CD4-positive, alpha-beta T cell treated with Interleukin-4 for 4 hours (primary cell): Measurements from ENCODE around the gene SST.
"Not testable (repeated sequence)": the region's sequence is repeated elsewhere in the genome, so short reads cannot be mapped to it uniquely, and the experiment has no call there.

ENCODE experiments used
- DNase-seq: peaks from one replicate; pipeline ENCODE4 v3.0.0-alpha.2; 2020

The SST gene

GRCh38 chr3:187681756-187682155 is 11.6 kb upstream of the SST start:
- not testable (repeated sequence) for DNase-seq

- peak; percentile 58 for DNase-seq
These were observed 9.6 kb upstream of the SST start for GRCh38 chr3:187679638-187680396.

DNA sequence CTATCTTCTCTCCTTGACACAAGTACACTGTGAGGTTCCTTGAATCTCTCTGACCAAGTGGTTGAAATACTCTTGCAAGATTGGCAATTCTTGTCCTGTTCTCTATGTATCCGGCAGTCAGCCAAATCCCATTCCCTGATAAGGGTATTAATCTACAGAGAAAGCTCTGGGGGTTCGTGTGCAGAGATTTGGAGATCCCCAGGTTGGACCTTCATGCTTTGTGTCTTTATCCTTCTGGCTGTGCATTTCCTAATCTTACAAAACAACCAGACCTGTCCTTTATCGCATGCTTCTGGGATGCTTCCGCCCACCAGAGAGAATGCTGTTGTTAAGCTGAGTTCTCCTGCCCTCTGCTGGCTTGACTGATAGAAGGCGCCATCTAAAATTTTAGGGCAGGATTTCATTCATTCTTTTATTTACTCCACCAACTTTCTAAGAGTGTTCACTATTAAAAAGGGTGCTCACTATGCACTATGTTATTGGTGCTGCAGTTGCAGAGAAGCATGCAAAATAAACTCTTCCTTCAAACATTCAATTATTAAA is 8.6 kb upstream of the SST start:
- DNase-seq, result peak; percentile 15

- no peak for DNase-seq
These were observed 7.4 kb upstream of the SST start for GRCh38 chr3:187677604-187678003.

DNA sequence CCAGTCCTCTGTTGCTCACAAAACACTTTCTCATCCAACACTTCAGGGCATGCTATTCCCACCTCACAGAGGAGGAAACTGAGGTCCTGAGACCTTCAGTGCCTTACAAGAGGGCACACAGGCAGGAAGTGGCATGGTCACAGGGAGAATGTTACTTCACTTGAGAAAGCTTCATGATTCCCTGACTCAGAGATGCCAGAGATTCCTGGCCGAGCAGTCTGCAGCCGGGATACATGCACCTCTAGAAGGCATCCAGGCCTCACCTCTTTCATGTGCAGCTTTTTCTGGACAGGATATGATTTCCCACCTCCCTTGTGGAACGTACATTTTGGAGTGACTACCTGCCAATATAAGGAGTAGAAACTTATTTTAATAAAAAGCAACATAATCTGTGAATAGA is 2.8 kb upstream of the SST start:
- no peak for DNase-seq

DNA sequence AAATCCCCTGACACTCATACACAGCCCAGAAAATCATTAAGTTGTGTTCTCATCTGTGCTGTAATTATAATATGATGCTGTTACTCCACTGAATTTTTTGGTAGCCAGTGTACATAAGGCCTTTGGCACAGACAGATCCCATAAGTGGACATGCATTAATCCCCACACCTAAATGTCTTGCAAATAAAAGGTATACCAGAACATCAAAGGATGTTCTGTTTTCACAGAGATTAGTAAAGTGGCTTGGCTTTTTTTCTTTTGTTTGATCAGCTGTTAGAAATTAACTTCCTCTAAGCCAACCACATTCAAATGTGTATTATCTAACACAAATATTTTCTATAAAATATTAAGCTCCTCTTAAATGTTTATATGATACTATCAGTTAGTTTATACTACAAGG is 2.7 kb downstream of the SST start:
- no peak for DNase-seq

DNA sequence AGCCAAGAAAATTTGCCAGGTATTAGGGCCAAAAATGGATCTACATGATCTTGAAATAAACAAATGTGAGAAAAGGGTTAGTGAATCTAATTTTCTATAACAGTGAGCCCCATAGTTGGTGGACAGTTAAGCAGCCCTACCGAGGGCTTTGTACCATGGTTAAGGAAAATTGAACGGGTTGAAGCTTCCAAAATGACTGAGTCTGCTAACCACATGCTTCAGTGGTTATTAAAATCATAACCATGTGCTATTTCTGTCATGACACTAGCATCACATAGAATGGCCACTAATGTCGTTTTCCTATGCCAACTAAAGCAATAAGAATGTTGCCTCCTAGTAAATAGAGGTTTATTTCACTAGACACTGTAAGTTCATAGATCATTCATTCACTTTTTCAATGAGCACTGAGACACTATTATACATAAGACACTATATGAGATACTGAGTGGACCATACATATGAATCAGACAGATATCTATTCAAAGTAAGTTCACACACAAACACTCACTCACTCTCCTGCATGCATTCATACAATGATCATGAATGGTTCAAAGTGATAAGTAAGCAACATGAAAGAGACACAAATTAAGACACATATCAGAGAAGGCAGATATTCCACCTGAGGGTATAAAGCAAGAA is 4.3 kb downstream of the SST start:
- no peak for DNase-seq

GRCh38 chr3:187665010-187665409 is 5.2 kb downstream of the SST start:
- DNase-seq, result no peak

GRCh38 chr3:187662848-187663409 is 7.3 kb downstream of the SST start:
- DNase-seq, result peak; percentile 7

GRCh38 chr3:187661267-187661666 is 8.9 kb downstream of the SST start:
- no peak for DNase-seq

- no peak for DNase-seq
These were observed 18.9 kb downstream of the SST start for GRCh38 chr3:187651282-187651681.

- no peak for DNase-seq
These were observed 22.0 kb downstream of the SST start for GRCh38 chr3:187648177-187648576.

DNA sequence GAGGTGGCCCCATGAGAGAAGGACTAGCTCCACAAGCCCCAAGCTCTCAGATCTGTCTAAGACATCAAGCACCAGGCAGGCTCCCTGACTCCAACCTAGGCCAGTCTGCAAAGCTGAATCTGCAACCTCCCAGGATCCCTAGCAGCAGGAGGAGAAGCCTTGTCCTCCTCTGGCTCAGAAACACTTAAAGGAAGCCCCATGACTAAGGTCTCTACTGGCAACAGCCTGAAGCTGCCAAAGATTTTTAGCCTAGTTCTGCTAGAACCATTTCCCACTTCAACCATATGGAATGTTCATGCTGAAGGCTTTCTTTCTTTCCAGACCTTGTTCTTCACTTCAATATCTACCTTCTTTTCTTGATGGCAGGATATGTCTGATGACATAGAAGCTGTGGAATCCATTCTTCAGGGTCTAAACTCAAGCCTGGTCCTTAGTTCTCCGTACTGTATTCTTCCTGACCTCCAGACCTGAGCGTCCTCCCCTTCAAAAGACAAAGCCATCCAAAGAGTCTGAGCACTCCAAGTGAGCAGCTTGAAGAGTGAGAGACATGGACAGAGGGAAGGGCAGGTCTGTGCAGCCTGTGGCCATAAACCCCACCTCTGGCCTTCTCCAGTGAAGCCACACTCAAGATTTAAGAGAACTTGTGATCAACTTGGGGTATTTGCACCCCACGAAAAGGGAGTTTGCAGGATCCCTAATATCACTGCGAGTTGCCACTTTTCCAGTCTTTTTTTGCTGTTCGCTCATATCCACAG is 23.1 kb downstream of the SST start:
- no peak for DNase-seq

GRCh38 chr3:187645379-187645778 is 24.8 kb downstream of the SST start:
- DNase-seq, result not testable (repeated sequence)

GRCh38 chr3:187642861-187643260 is 27.3 kb downstream of the SST start:
- no peak for DNase-seq

GRCh38 chr3:187641320-187642016 is 28.7 kb downstream of the SST start:
- DNase-seq, result no peak

DNA sequence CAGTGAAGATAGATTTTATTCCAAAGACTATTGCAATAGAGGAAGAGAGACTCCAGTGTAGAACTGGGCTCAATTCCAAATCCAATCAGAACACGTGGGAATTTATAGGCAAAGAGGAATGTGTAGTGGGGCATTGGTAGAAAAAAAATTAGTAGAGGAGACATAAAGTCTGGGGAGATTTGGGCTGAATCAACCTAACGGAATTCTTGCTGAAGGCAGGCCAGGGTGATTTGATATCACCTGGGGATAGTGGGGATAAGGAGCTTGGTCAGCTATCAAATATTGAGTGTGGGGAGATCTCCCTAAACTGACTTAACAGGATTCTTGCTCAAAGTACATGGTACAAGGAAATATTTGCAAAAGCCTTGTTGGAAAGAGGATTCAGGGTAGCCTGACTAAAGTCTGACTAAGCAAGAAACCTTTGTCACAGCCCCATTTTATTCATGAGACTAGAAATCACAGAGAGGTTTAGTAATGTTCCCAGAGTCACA is 29.6 kb downstream of the SST start:
- DNase-seq, result no peak

- DNase-seq, result no peak
These were observed 30.1 kb downstream of the SST start for GRCh38 chr3:187639927-187640568.

DNA sequence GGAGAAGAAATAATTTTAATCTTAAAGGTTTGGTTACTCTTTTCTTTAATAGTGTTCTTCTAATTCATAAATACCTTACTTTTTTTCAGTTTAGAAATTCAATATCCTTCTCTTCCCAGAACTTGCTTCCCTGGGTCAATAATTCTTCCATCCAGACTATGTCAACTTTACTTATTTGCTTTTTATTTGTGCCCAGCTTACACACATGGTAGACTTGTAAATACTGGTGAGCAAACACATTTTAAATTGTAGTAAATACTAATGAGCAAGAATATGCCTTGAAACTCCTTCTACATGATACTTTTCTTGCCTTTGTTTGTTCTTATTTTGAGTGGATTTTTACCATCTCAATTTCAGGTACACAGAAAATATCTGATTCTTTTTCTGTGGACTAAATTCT is 33.7 kb downstream of the SST start:
- no peak for DNase-seq

GRCh38 chr3:187630404-187630803 is 39.8 kb downstream of the SST start:
- no peak for DNase-seq

GRCh38 chr3:187629711-187630110 is 40.5 kb downstream of the SST start:
- DNase-seq, result no peak

- no peak for DNase-seq
These were observed 42.0 kb downstream of the SST start for GRCh38 chr3:187628169-187628568.
